Esophagus squamous epithelium (tissue), 5 donors: ENCODE results near the gene MARCHF10. TPM values are rescaled to one million over a fixed set of nuclear protein-coding genes. Genes with fewer than 3 reads are reported as not detected.

Experiments used
- DNase-seq: peaks from one replicate; lab custom pipeline; 2025; lab: John Stamatoyannopoulos, UW
- H3K27ac ChIP-seq, 4 donors: fragments of 200-600 bp; sonication (generic); one replicate each; pipeline ENCODE4 v1.5.1; 2016 to 2019; ENCODE audit warnings: mild to moderate bottlenecking in 1 of 4
- H3K27me3 ChIP-seq, 4 donors: fragments of 200-600 bp; sonication (generic); 1 replicate in 3 of 4; 2 replicates in 1 of 4; pipeline versions ENCODE4 v1.5.1 to v1.6.0; 2017 to 2021; ENCODE audit warnings: antibody characterized with exemption in 1 of 4
- H3K36me3 ChIP-seq, 3 donors: fragments of 200-600 bp; sonication (generic); one replicate each; pipeline ENCODE4 v1.5.1; 2016 to 2019
- H3K4me1 ChIP-seq, 3 donors: fragments of 200-600 bp; sonication (generic); one replicate each; pipeline ENCODE4 v1.5.1; 2017 to 2019
- H3K4me3 ChIP-seq, 4 donors: fragments of 200-600 bp; sonication (generic); 1 replicate in 3 of 4; 2 replicates in 1 of 4; pipeline ENCODE4 v1.5.1; 2016 to 2019; ENCODE audit warnings: mild to moderate bottlenecking in 2 of 4, moderate library complexity in 1 of 4
- H3K9me3 ChIP-seq, 3 donors: fragments of 200-600 bp; sonication (generic); one replicate each; pipeline ENCODE4 v1.5.1; 2016 to 2019
- POLR2A ChIP-seq, 4 donors: fragments of 450-650 bp; IDR thresholded peaks; one replicate each; pipeline ENCODE4 v1.6.1; 2017; ENCODE audit warnings: antibody characterized with exemption in 4 of 4, mild to moderate bottlenecking in 4 of 4, moderate library complexity in 3 of 4
- WGBS, 2 donors: methylation state at CpG; one replicate each; pipeline ENCODE4 v1.1.5; 2018; 5-methylcytosine and 5-hydroxymethylcytosine counted together
- intact Hi-C: fragments of 100-400 bp; cut with DNase I; formaldehyde crosslinking; loops from one replicate; pipeline ENCODE4 v1.15.0; 2022
- total RNA-seq, 4 donors: library from RNA; depleted of rRNA; stranded (reverse); fragments of >200 nt; gene quantifications; one replicate each; pipeline ENCODE4 v1.1.0, GENCODE V29; 2016
- TF ChIP-seq, protein P1 (sequence below), 6 experiments: fragments of 450-650 bp in 4 of 6; fragments of 200-600 bp in 2 of 6; sonication (generic) in 2 of 6; IDR thresholded peaks; one replicate each; pipeline ENCODE4 v1.5.1; 2016 to 2019; ENCODE audit warnings: antibody characterized with exemption in 6 of 6, mild to moderate bottlenecking in 4 of 6, moderate library complexity in 4 of 6
- donor health status: DM: yes; HTN: yes; CAD: no.

The MARCHF10 gene
- total RNA-seq, 4 donors from 2014 or later: not detected

DNA sequence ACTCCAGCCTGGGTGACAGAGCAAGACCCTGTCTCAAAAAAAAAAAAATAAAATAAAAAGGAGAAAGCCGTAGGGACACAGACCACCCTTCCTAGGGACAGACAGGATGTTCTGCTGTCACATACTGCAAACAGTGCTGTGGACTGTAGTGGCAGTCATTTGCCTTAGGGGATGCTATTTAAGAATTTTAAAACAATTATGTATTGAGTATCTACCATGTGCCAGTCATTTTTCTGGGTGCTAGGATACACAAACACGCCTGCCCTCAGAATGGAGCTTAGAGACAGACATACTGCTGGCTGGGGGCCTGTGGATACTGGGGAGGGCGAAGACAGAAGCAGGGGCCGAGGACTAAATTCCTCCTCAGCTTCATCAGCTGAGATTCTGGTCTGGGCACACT, 135.2 kb downstream of the MARCHF10 start:
- peak overlapping the region in 3 of 4 donors; percentile 76 to 89 (median 84) for H3K27ac ChIP-seq
- no peaks in the 10 kb centered on the region for H3K9me3 ChIP-seq
- WGBS, 2 donors: 88 to 94% methylated on average over 2 to 4 of the region's 4 CpGs
- no peak for TF ChIP-seq POLR2A (IDR thresholded peaks at IDR 0.05)
- TF ChIP-seq, protein P1, sequence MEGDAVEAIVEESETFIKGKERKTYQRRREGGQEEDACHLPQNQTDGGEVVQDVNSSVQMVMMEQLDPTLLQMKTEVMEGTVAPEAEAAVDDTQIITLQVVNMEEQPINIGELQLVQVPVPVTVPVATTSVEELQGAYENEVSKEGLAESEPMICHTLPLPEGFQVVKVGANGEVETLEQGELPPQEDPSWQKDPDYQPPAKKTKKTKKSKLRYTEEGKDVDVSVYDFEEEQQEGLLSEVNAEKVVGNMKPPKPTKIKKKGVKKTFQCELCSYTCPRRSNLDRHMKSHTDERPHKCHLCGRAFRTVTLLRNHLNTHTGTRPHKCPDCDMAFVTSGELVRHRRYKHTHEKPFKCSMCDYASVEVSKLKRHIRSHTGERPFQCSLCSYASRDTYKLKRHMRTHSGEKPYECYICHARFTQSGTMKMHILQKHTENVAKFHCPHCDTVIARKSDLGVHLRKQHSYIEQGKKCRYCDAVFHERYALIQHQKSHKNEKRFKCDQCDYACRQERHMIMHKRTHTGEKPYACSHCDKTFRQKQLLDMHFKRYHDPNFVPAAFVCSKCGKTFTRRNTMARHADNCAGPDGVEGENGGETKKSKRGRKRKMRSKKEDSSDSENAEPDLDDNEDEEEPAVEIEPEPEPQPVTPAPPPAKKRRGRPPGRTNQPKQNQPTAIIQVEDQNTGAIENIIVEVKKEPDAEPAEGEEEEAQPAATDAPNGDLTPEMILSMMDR (IDR thresholded peaks at IDR 0.05): no peak
- DNase-seq: no peak
- no peaks in the 10 kb centered on the region for H3K27me3 ChIP-seq
- peaks cover 0 to 35% (median 0%) of the 10 kb centered on the region in 3 donors for H3K36me3 ChIP-seq
- no peak overlapping the region for H3K4me3 ChIP-seq
- H3K4me1 ChIP-seq: peaks cover 5 to 97% (median 46%) of the 10 kb centered on the region in 3 donors
- intact Hi-C loops: no loop called here

DNA sequence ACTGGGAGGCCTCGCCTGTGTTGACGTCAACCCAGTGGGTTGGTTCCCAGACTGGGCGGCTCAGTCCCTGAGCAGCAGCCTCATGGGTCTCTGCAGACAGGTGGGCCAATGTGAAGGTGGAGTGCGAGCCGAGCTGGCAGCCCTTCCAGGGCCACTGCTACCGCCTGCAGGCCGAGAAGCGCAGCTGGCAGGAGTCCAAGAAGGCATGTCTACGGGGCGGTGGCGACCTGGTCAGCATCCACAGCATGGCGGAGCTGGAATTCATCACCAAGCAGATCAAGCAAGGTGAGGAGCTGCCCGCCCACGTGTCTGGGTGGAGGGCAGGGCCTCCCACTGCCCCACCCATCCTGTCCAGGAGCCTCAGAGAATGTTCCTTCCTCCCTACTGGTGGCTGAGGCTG, 136.6 kb downstream of the MARCHF10 start:
- H3K9me3 ChIP-seq: no peaks in the 10 kb centered on the region
- WGBS, 2 donors: 20% methylated on average over 2 of the region's 14 CpGs; no CpG with 5 or more reads in 1 of the 2 donors
- intact Hi-C loops: no loop called here
- H3K36me3 ChIP-seq: peaks cover 0 to 31% (median 0%) of the 10 kb centered on the region in 3 donors
- DNase-seq: no peak
- TF ChIP-seq POLR2A (IDR thresholded peaks at IDR 0.05): no peak
- TF ChIP-seq, protein P1 (IDR thresholded peaks at IDR 0.05): peak in 1 of 6 experiments; percentile 17
- no peaks in the 10 kb centered on the region for H3K27me3 ChIP-seq
- H3K4me3 ChIP-seq: peak overlapping the region in 3 of 4 donors; percentile 2 to 45 (median 24)
- peak overlapping the region; percentile 76 to 89 (median 86) for H3K27ac ChIP-seq
- H3K4me1 ChIP-seq: peaks cover 5 to 99% (median 49%) of the 10 kb centered on the region in 3 donors

DNA sequence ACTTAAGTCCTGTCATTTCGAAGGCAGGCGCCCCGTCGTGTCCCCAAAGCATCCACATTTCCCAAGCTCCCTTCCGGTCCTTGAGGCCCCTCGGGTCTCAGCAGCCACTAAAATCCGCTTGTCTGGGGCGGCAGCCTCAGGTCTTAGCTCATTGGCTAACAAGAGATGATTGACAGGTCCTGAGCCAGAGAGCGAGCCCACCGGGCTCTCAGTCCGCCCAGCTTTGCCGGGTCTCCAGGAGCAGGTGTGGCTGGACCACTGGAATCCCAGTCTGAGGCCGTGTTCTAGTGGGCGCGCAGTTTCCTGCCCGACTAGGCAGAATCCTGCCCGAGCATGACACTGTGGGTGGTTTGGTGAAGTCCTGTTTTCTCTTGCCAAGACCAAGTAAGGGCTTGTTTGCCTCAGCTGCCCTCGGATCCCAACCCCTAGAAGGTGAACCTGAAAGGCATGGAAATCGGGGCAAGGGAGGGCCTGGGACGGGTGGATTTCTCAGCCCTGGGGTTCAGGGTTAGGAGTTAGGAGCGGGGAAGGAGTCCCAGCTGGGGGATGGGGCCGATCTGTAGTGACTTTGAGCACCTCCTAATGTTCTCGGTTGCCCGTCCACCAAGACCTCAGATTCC, 137.8 kb downstream of the MARCHF10 start:
- TF ChIP-seq POLR2A (IDR thresholded peaks at IDR 0.05): no peak
- TF ChIP-seq, protein P1 (IDR thresholded peaks at IDR 0.05): no peak
- Histone ChIP-seq H3K9me3 (no peaks in the 10 kb centered on the region), H3K27ac (peak overlapping the region; percentile 76 to 89 (median 86)), H3K4me3 (peak overlapping the region in 1 of 4 donors; percentile 18), H3K4me1 (peaks cover 5 to 87% (median 47%) of the 10 kb centered on the region in 3 donors), H3K27me3 (no peaks in the 10 kb centered on the region), H3K36me3 (peaks cover 0 to 30% (median 0%) of the 10 kb centered on the region in 3 donors)
- no peak for DNase-seq
- intact Hi-C loops: no loop called here
- 28 to 65% methylated on average over 7 to 8 of the region's 24 CpGs for WGBS, 2 donors

DNA sequence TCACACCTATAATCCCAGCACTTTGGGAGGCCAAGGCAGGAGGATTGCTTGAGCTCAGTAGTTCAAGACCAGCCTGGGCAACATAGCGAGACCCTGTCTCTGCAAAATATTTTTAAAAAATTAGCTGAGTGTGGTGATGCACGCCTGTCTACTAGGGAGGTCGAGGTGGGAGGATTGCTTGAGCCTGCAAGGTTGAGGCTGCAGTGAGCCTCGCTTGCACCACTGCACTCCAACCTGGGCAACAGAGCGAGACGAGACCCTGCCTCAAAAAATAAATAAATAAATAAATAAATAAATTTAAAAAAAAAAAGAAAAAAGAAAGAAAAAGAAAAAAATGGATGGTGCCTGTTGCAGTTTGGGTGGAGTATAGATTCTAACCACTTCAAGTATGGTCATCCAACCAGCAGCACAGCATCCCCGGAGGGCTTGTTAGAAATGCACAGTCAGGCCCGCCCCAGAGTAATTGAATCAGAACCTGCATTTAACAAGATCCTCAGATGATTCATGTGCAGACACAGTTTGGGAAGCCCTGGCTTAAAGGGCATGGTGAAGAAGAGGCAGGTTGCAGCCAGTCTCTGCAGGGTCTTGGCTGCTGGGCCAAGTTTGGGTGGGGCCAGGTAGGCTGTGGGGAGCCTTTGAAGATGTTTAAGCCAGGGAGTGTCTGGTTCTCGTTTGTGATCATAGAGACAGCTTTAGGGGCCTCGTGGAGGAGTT, 139.9 kb downstream of the MARCHF10 start:
- Histone ChIP-seq H3K27ac (peak overlapping the region; percentile 76 to 89 (median 86)), H3K27me3 (no peaks in the 10 kb centered on the region), H3K4me1 (peaks cover 0 to 69% (median 37%) of the 10 kb centered on the region in 3 donors), H3K36me3 (peaks cover 0 to 29% (median 0%) of the 10 kb centered on the region in 3 donors), H3K9me3 (no peaks in the 10 kb centered on the region), H3K4me3 (no peak overlapping the region)
- TF ChIP-seq POLR2A (IDR thresholded peaks at IDR 0.05): no peak
- TF ChIP-seq, protein P1 (IDR thresholded peaks at IDR 0.05): peak in 2 of 6 experiments; percentile 9 to 22
- DNase-seq: no peak
- 46 to 55% methylated on average over 10 of the region's 10 CpGs for WGBS, 2 donors
- intact Hi-C loops: no loop called here
